CD8-positive, alpha-beta memory T cell (primary cell): ENCODE data around the gene COL2A1. TPM values are rescaled to one million over a fixed set of nuclear protein-coding genes. Genes with fewer than 3 reads are reported as not detected.

Source experiments
- CTCF ChIA-PET: fragments of 350-600 bp; sonication (Branson Sonifier 250); formaldehyde crosslinking; loops from one replicate; lab custom pipeline; 2021; ENCODE audit warnings: antibody characterized with exemption; lab: Charles Lee
- POLR2A ChIA-PET: fragments of 350-600 bp; sonication (Branson Sonifier 250); formaldehyde crosslinking; loops from one replicate; lab custom pipeline; 2021; ENCODE audit warnings: antibody characterized with exemption; lab: Charles Lee
- DNase-seq, 5 donors: peaks; one replicate each; pipeline versions ENCODE4 v3.0.0 to v3.0.0-alpha.2; 2020 to 2022; ENCODE audit warnings: mixed read lengths in 1 of 5
- H3K27ac ChIP-seq: one replicate; pipeline ENCODE4 v1.7.0; 2013; ENCODE audit warnings: low read depth, mild to moderate bottlenecking, low read length, moderate library complexity
- H3K27me3 ChIP-seq: 2 replicates; pipeline ENCODE4 v1.7.0; 2013; ENCODE audit warnings: low read length, mild to moderate bottlenecking; ENCODE audit not compliant: insufficient read depth, poor library complexity, severe bottlenecking
- H3K36me3 ChIP-seq: 2 replicates; pipeline ENCODE4 v1.7.0; 2013; ENCODE audit warnings: mild to moderate bottlenecking, low read length, moderate library complexity; ENCODE audit not compliant: insufficient read depth
- H3K4me1 ChIP-seq: 2 replicates; pipeline ENCODE4 v1.7.0; 2013; ENCODE audit warnings: mild to moderate bottlenecking, low read length, moderate library complexity; ENCODE audit not compliant: insufficient read depth
- H3K4me3 ChIP-seq: 2 replicates; pipeline ENCODE4 v1.7.0; 2013; ENCODE audit warnings: mild to moderate bottlenecking, low read length
- H3K9me3 ChIP-seq: 2 replicates; pipeline ENCODE4 v1.7.0; 2013; ENCODE audit warnings: mild to moderate bottlenecking, low read length
- H3K27ac Mint-ChIP-seq, 8 donors: one replicate each; pipeline ENCODE4 v1.8.0; 2020 to 2021; ENCODE audit warnings: mixed read lengths in 8 of 8, mild to moderate bottlenecking in 6 of 8, inconsistent platforms in 3 of 8, moderate library complexity in 3 of 8
- H3K27me3 Mint-ChIP-seq, 2 donors: one replicate each; pipeline ENCODE4 v1.8.0; 2020 to 2021; ENCODE audit warnings: mixed read lengths in 2 of 2, mild to moderate bottlenecking in 1 of 2, moderate library complexity in 1 of 2
- H3K36me3 Mint-ChIP-seq, 3 donors: one replicate each; pipeline ENCODE4 v1.8.0; 2020 to 2021; ENCODE audit warnings: mixed read lengths in 3 of 3, inconsistent platforms in 1 of 3, mild to moderate bottlenecking in 1 of 3
- H3K4me1 Mint-ChIP-seq, 3 donors: one replicate each; pipeline ENCODE4 v1.8.0; 2020 to 2021; ENCODE audit warnings: mixed read lengths in 3 of 3, inconsistent platforms in 1 of 3, mild to moderate bottlenecking in 1 of 3
- H3K4me3 Mint-ChIP-seq, 7 donors: one replicate each; pipeline ENCODE4 v1.8.0; 2020 to 2021; ENCODE audit warnings: mixed read lengths in 7 of 7, mild to moderate bottlenecking in 6 of 7, moderate library complexity in 4 of 7, inconsistent platforms in 2 of 7
- H3K9me3 Mint-ChIP-seq, 5 donors: one replicate each; pipeline ENCODE4 v1.8.0; 2020 to 2022; ENCODE audit warnings: mixed read lengths in 5 of 5, mild to moderate bottlenecking in 3 of 5, moderate library complexity in 2 of 5, inconsistent platforms in 1 of 5
- polyA plus RNA-seq: library from polyadenylated mRNA; unstranded; fragments of 300-500 nt; fragmentation: Illumina TruSeq; gene quantifications from one replicate; pipeline ENCODE4 v1.2.3, GENCODE V29; 2021
- total RNA-seq, 2 experiments: library from RNA; stranded (reverse); gene quantifications; one replicate each; pipeline ENCODE4 v1.2.3, GENCODE V29; 2021

Gene COL2A1
- total and polyA plus RNA-seq, 3 experiments from 2014 or later = not detected

GRCh38 chr12:47927346-47927745 is 76.9 kb downstream of the COL2A1 start:
- H3K36me3 Mint-ChIP-seq = peaks cover 0 to 3% (median 0%) of the 10 kb centered on the region in 3 donors
- no peaks in the 10 kb centered on the region for H3K4me1 Mint-ChIP-seq
- peaks cover 11 to 40% of the 10 kb centered on the region in 2 donors for H3K27me3 Mint-ChIP-seq
- ChIA-PET POLR2A (no interaction called here), CTCF (no interaction called here)
- DNase-seq = no peak
- Histone ChIP-seq H3K27me3 (peaks cover 6% of the 10 kb centered on the region), H3K9me3 (no peaks in the 10 kb centered on the region), H3K4me3 (no peak overlapping the region), H3K27ac (no peak overlapping the region), H3K4me1 (no peaks in the 10 kb centered on the region), H3K36me3 (no peaks in the 10 kb centered on the region)
- no peak overlapping the region for H3K4me3 Mint-ChIP-seq
- H3K9me3 Mint-ChIP-seq = no peaks in the 10 kb centered on the region
- no peak overlapping the region for H3K27ac Mint-ChIP-seq

Other genes starting within 250 kb of the COL2A1 start
- 1 to 10 TPM in 1 of 2 experiments, under 1 TPM in 1; 0.95 to 1.1 TPM for gene RAPGEF3, start 245.6 kb downstream of the COL2A1 start, total RNA-seq
- gene RAPGEF3, start 245.6 kb downstream of the COL2A1 start, polyA plus RNA-seq = 0.15 TPM
- 10 to 100 TPM; 10.9 to 11.5 TPM for gene SLC48A1, start 231.2 kb downstream of the COL2A1 start, total RNA-seq
- gene SLC48A1, start 231.2 kb downstream of the COL2A1 start, polyA plus RNA-seq = 9.1 TPM
- gene HDAC7, start 184.6 kb downstream of the COL2A1 start, total RNA-seq = 100 to 1,000 TPM; 206 to 207 TPM
- 23.1 TPM for gene HDAC7, start 184.6 kb downstream of the COL2A1 start, polyA plus RNA-seq
- gene VDR, start 99.5 kb downstream of the COL2A1 start, total RNA-seq = 10 to 100 TPM; 79.6 to 83.4 TPM
- gene VDR, start 99.5 kb downstream of the COL2A1 start, polyA plus RNA-seq = 0.54 TPM
- 100 to 1,000 TPM; 178 to 186 TPM for gene TMEM106C, start 40.9 kb downstream of the COL2A1 start, total RNA-seq
- gene TMEM106C, start 40.9 kb downstream of the COL2A1 start, polyA plus RNA-seq = 56.8 TPM
- 10 to 100 TPM; 57.3 to 58.8 TPM for gene SENP1, start 101.6 kb upstream of the COL2A1 start, total RNA-seq
- 13.4 TPM for gene SENP1, start 101.6 kb upstream of the COL2A1 start, polyA plus RNA-seq
- 10 to 100 TPM; 39.9 to 40.2 TPM for gene PFKM, start 114.9 kb upstream of the COL2A1 start, total RNA-seq
- 5.4 TPM for gene PFKM, start 114.9 kb upstream of the COL2A1 start, polyA plus RNA-seq
- gene ASB8, start 153.0 kb upstream of the COL2A1 start, total RNA-seq = 10 to 100 TPM; 32.5 to 38.1 TPM
- 81.8 TPM for gene ASB8, start 153.0 kb upstream of the COL2A1 start, polyA plus RNA-seq
- under 1 TPM; 0.72 to 0.97 TPM for gene CCDC184, start 179.2 kb upstream of the COL2A1 start, total RNA-seq
- gene CCDC184, start 179.2 kb upstream of the COL2A1 start, polyA plus RNA-seq = 0.91 TPM
- not detected for gene OR10AD1, start 198.8 kb upstream of the COL2A1 start, total RNA-seq
- not detected for gene OR10AD1, start 198.8 kb upstream of the COL2A1 start, polyA plus RNA-seq